Trophoblast cell (in vitro differentiated cells and primary cell): ENCODE data around the gene KIAA0930.

Source experiments
- DNase-seq, 2 donors: peaks; one replicate each; pipeline ENCODE4 v3.0.0-alpha.2; 2016
- H2AFZ ChIP-seq: 2 replicates; pipeline ENCODE4 v1.6.1; 2013; ENCODE audit warnings: low read length, moderate library complexity, mild to moderate bottlenecking; ENCODE audit not compliant: insufficient read depth, poor library complexity
- H2AK5ac ChIP-seq: 2 replicates; pipeline ENCODE4 v1.6.1; 2013; ENCODE audit warnings: mild to moderate bottlenecking, low read length
- H2BK120ac ChIP-seq: 2 replicates; pipeline ENCODE4 v1.6.1; 2013; ENCODE audit warnings: low read length, mild to moderate bottlenecking, moderate library complexity; ENCODE audit not compliant: insufficient read depth, poor library complexity
- H2BK12ac ChIP-seq: 2 replicates; pipeline ENCODE4 v1.6.1; 2013; ENCODE audit warnings: mild to moderate bottlenecking, low read length, moderate library complexity
- H2BK5ac ChIP-seq: 2 replicates; pipeline ENCODE4 v1.6.1; 2013; ENCODE audit warnings: low read length, low read depth, moderate library complexity, mild to moderate bottlenecking; ENCODE audit not compliant: poor library complexity
- H3K14ac ChIP-seq: 2 replicates; pipeline ENCODE4 v1.6.1; 2013; ENCODE audit warnings: mild to moderate bottlenecking, low read length
- H3K18ac ChIP-seq: 2 replicates; pipeline ENCODE4 v1.6.1; 2013; ENCODE audit warnings: mild to moderate bottlenecking, low read length
- H3K23ac ChIP-seq: 2 replicates; pipeline ENCODE4 v1.6.1; 2013; ENCODE audit warnings: low read length
- H3K27ac ChIP-seq: 2 replicates; pipeline ENCODE4 v1.5.1; 2013; ENCODE audit warnings: low read depth, mild to moderate bottlenecking, inconsistent platforms, low read length, moderate library complexity
- H3K27me3 ChIP-seq: 2 replicates; pipeline ENCODE4 v1.6.1; 2013; ENCODE audit warnings: inconsistent platforms, mild to moderate bottlenecking, low read length, moderate library complexity; ENCODE audit not compliant: insufficient read depth
- H3K36me3 ChIP-seq, 2 experiments: 1 replicate in 1 of 2; 2 replicates in 1 of 2; pipeline ENCODE4 v1.6.1; 2013; ENCODE audit warnings: low read length in 2 of 2, mild to moderate bottlenecking in 2 of 2, moderate library complexity in 1 of 2; ENCODE audit not compliant: insufficient read depth in 2 of 2, control insufficient read depth in 1 of 2
- H3K4ac ChIP-seq: 2 replicates; pipeline ENCODE4 v1.6.1; 2013; ENCODE audit warnings: low read depth, mild to moderate bottlenecking, low read length, moderate library complexity
- H3K4me1 ChIP-seq, 2 experiments: 1 replicate in 1 of 2; 2 replicates in 1 of 2; pipeline ENCODE4 v1.6.1; 2013; ENCODE audit warnings: low read length in 2 of 2, mild to moderate bottlenecking in 2 of 2, moderate library complexity in 1 of 2; ENCODE audit not compliant: insufficient read depth in 2 of 2, control insufficient read depth in 1 of 2
- H3K4me2 ChIP-seq: 2 replicates; pipeline ENCODE4 v1.6.1; 2013; ENCODE audit warnings: inconsistent platforms, mild to moderate bottlenecking, low read length, moderate library complexity
- H3K4me3 ChIP-seq: 2 replicates; pipeline ENCODE4 v1.5.1; 2013; ENCODE audit warnings: mild to moderate bottlenecking, low read depth, low read length, inconsistent platforms
- H3K79me1 ChIP-seq: one replicate; pipeline ENCODE4 v1.6.1; 2013; ENCODE audit warnings: low read length
- H3K79me2 ChIP-seq: 2 replicates; pipeline ENCODE4 v1.6.1; 2013; ENCODE audit warnings: low read length, mild to moderate bottlenecking; ENCODE audit not compliant: control insufficient read depth, insufficient read depth, poor library complexity
- H3K9ac ChIP-seq: 2 replicates; pipeline ENCODE4 v1.6.1; 2013; ENCODE audit warnings: mild to moderate bottlenecking, low read length
- H3K9me3 ChIP-seq: 2 replicates; pipeline ENCODE4 v1.6.1; 2013; ENCODE audit warnings: low read depth, mild to moderate bottlenecking, control low read depth, inconsistent platforms, low read length; ENCODE audit not compliant: insufficient read depth
- H4K12ac ChIP-seq: 2 replicates; pipeline ENCODE4 v1.6.1; 2013; ENCODE audit warnings: low read depth, mild to moderate bottlenecking, low read length, moderate library complexity
- H4K8ac ChIP-seq: 2 replicates; pipeline ENCODE4 v1.6.1; 2013; ENCODE audit warnings: low read depth, mild to moderate bottlenecking, low read length, moderate library complexity
- H4K91ac ChIP-seq: one replicate; pipeline ENCODE4 v1.6.1; 2013; ENCODE audit warnings: low read depth, mild to moderate bottlenecking, low read length, moderate library complexity
- WGBS: extraction: QIAGEN DNeasy Blood & Tissue Kit; methylation state at CpG from one replicate; pipeline ENCODE4 v1.1.7; 2013; ENCODE audit warnings: missing lambda C conversion rate; ENCODE audit not compliant: insufficient read length, insufficient coverage; ENCODE audit errors: extremely low coverage; 5-methylcytosine and 5-hydroxymethylcytosine counted together

The KIAA0930 gene

GRCh38 chr22:45235851-45236342, 4.8 kb downstream of the KIAA0930 start:
- Histone ChIP-seq H3K23ac (no peak overlapping the region), H3K9ac (no peak overlapping the region), H2AK5ac (no peak overlapping the region), H3K4me3 (no peak overlapping the region), H3K36me3 (peaks cover 13 to 27% of the 10 kb centered on the region in 2 experiments), H3K79me1 (peaks cover 9% of the 10 kb centered on the region), H3K79me2 (peaks cover 7% of the 10 kb centered on the region), H3K9me3 (peaks cover 2% of the 10 kb centered on the region), H3K4ac (no peak overlapping the region), H3K27ac (no peak overlapping the region), H2AFZ (no peak overlapping the region), H3K14ac (no peak overlapping the region), H3K4me2 (no peak overlapping the region), H4K8ac (no peak overlapping the region), H3K27me3 (no peaks in the 10 kb centered on the region), H2BK12ac (no peak overlapping the region), H4K91ac (no peak overlapping the region), H3K18ac (no peak overlapping the region), H4K12ac (no peak overlapping the region), H3K4me1 (peaks cover 16 to 18% of the 10 kb centered on the region in 2 experiments), H2BK120ac (no peak overlapping the region), H2BK5ac (no peak overlapping the region)
- WGBS = no CpG with 5 or more reads among the region's 20 CpGs
- DNase-seq = no peak

DNA sequence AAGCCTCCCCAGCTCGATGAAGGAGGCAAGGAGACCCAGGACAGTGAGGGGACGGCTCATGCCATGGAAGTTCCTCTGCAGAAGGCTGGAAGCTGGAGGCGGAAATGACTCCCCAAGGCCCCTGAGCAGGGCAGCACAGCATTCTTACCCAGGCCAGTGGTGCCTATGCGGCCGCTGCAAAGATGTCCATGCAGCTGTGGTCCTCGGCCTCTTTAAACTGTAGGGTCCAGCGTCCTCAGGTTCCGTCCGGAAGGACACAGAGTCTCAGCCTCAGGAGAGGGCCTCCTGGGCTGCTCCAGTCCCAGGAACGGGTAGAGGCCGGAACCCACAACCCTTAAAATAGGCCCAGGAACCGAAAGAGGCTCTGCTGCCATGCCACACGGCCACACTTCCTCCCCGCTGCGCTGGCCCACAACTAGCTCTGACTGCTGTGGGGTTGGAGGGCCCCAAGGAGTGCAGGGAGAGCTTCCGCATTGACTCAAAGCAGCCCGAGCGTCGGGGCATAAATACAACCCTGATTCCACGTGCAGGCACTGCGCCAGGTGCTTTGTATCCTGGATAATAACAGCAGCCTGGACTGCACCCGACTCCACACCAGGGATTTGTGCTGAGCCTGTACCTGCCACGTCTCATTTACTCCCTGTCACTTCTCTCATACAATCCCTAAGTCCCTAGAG, 5.5 kb downstream of the KIAA0930 start:
- Histone ChIP-seq H3K27me3 (no peaks in the 10 kb centered on the region), H3K18ac (no peak overlapping the region), H4K8ac (no peak overlapping the region), H3K14ac (no peak overlapping the region), H2BK12ac (no peak overlapping the region), H3K9me3 (peaks cover 3% of the 10 kb centered on the region), H3K23ac (no peak overlapping the region), H2AK5ac (no peak overlapping the region), H3K9ac (no peak overlapping the region), H2BK120ac (no peak overlapping the region), H3K79me1 (peaks cover 6% of the 10 kb centered on the region), H3K27ac (no peak overlapping the region), H3K79me2 (peaks cover 5% of the 10 kb centered on the region), H3K4me2 (no peak overlapping the region), H2BK5ac (no peak overlapping the region), H3K4me3 (no peak overlapping the region), H3K36me3 (peaks cover 13 to 27% of the 10 kb centered on the region in 2 experiments), H3K4me1 (peaks cover 16 to 18% of the 10 kb centered on the region in 2 experiments), H2AFZ (no peak overlapping the region), H4K91ac (no peak overlapping the region), H4K12ac (no peak overlapping the region), H3K4ac (no peak overlapping the region)
- WGBS = no CpG with 5 or more reads among the region's 23 CpGs
- no peak for DNase-seq

DNA sequence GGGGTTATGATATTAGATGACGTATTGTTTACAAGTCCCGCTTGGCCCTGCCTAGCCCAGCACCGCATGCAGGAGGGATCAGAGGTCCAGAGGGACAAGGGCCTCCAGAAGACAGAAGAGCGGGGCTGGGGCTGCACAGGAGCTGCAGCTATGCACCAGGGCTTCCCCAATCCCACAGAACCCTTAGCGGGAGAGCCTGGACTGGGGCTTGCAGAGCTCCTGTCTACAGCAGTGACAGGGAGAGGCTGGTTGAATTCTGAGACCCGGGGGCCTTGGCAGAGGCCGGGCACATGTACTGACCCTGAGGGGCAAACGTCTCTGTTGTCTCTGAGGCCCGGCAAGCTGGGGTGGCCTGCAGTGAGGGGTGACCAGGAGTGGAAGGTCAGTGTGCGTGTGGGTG, 6.9 kb downstream of the KIAA0930 start:
- Histone ChIP-seq H3K36me3 (peaks cover 10 to 25% of the 10 kb centered on the region in 2 experiments), H3K9me3 (peaks cover 4% of the 10 kb centered on the region), H3K4me2 (no peak overlapping the region), H3K23ac (no peak overlapping the region), H4K8ac (no peak overlapping the region), H3K9ac (no peak overlapping the region), H4K12ac (no peak overlapping the region), H3K4ac (no peak overlapping the region), H2BK12ac (no peak overlapping the region), H3K79me1 (peaks cover 4% of the 10 kb centered on the region), H2BK120ac (no peak overlapping the region), H2AFZ (no peak overlapping the region), H3K79me2 (no peaks in the 10 kb centered on the region), H3K4me1 (peaks cover 7 to 9% of the 10 kb centered on the region in 2 experiments), H3K27me3 (no peaks in the 10 kb centered on the region), H4K91ac (no peak overlapping the region), H3K14ac (no peak overlapping the region), H3K27ac (no peak overlapping the region), H2AK5ac (no peak overlapping the region), H3K18ac (no peak overlapping the region), H2BK5ac (no peak overlapping the region), H3K4me3 (no peak overlapping the region)
- DNase-seq = no peak
- WGBS = no CpG with 5 or more reads among the region's 10 CpGs

- Histone ChIP-seq H4K91ac (no peak overlapping the region), H3K79me2 (no peaks in the 10 kb centered on the region), H2BK5ac (no peak overlapping the region), H3K4me3 (no peak overlapping the region), H4K8ac (no peak overlapping the region), H3K23ac (no peak overlapping the region), H3K14ac (no peak overlapping the region), H3K4ac (no peak overlapping the region), H3K36me3 (peaks cover 10 to 21% of the 10 kb centered on the region in 2 experiments), H2BK12ac (no peak overlapping the region), H3K4me1 (peaks cover 6 to 9% of the 10 kb centered on the region in 2 experiments), H3K9me3 (peaks cover 4% of the 10 kb centered on the region), H3K9ac (no peak overlapping the region), H3K18ac (no peak overlapping the region), H3K79me1 (peaks cover 4% of the 10 kb centered on the region), H3K27me3 (no peaks in the 10 kb centered on the region), H2AFZ (no peak overlapping the region), H2AK5ac (no peak overlapping the region), H3K4me2 (no peak overlapping the region), H3K27ac (no peak overlapping the region), H2BK120ac (no peak overlapping the region), H4K12ac (no peak overlapping the region)
- DNase-seq = no peak
- WGBS = no CpG with 5 or more reads among the region's 10 CpGs
These were observed 7.3 kb downstream of the KIAA0930 start for GRCh38 chr22:45233386-45233785.
